ENCODE measurements around the gene CENPL. TPM values are rescaled to one million over a fixed set of nuclear protein-coding genes. Genes with fewer than 3 reads are reported as not detected.

The CENPL gene
- total RNA-seq, 1 donor from 2014 or later = 4.2 TPM

DNA sequence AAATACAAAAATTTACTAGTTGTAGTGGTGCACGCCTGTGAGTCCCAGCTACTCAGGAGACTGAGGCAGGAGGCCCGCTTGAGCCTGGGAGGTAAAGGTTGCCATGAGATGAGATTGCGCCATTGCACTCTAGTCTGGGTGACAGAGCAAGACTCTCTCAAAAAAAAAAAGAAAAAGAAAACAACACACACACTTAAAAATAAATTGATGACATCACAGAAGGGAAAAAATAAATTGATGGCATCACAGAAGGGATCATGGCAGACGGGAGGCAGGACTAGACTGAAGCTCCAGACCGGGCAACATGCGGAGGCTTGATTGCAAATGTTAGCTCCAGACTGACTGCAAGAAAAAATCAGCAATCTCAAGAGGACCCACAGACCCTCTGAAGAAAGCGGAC is 66.6 kb downstream of the CENPL start:
- DNase-seq (ENCODE audit: low spot score) = no peak

DNA sequence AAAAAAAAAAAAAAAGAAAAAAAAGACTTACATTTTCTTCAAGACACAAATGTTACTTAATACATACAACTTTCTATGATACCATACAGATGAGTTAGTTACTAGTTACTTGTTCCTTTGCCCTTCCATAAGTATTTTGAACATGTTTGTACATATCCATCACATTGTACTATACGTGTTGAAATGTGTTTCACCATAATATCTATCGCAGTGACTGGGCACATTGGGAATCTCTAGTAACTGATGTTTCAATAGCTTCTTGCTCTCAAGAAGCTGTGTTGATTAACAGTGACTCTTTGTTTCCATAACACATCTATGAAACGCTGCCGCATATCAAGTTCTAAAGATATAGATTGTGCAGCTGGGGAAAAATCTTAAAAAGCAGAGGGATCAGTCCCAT is 67.0 kb downstream of the CENPL start:
- no peak for DNase-seq (ENCODE audit: low spot score)

DNA sequence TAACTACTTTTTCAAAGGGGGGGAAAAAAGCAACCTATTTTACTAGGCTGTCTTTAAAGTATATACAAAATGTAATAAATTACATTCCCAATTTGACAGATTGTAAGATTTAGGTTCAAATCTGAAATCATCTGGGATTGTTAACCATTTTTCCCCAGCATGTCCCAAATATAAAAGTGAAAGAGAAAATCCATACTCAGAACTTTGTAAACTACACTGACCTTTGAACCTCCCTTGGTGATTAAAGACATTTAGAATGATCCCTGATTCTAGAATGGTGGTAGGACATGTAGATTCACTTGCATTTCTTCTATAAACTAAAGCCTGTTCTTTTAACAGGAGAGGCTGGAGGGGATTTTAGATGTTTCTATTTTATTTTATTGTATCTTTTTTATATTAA is 70.9 kb downstream of the CENPL start:
- DNase-seq (ENCODE audit: low spot score) = no peak

Other genes with a start within 250 kb of the CENPL start
- gene SLC9C2, start 221.8 kb downstream of the CENPL start, total RNA-seq = not detected
- not detected for gene TEX50, start 189.5 kb downstream of the CENPL start, total RNA-seq
- 0.47 TPM for gene ANKRD45, start 155.0 kb downstream of the CENPL start, total RNA-seq
- gene KLHL20, start 109.9 kb downstream of the CENPL start, total RNA-seq = 28.8 TPM
- 17.5 TPM for gene DARS2, start 210 bp downstream of the CENPL start, total RNA-seq
- gene GAS5, start 43.1 kb upstream of the CENPL start, total RNA-seq = 543 TPM
- gene ZBTB37, start 43.5 kb upstream of the CENPL start, total RNA-seq = 20.4 TPM
- 0.44 TPM for gene SERPINC1, start 92.4 kb upstream of the CENPL start, total RNA-seq
- 49.1 TPM for gene RC3H1, start 197.5 kb upstream of the CENPL start, total RNA-seq

Data from ureter (tissue), 1 donor.